SW 1271 (cell line): ENCODE results near the gene LILRB5.
"Not testable (repeated sequence)": the region's sequence is repeated elsewhere in the genome, so short reads cannot be mapped to it uniquely, and the experiment has no call there.

Experiments used
- DNase-seq, 2 experiments: peaks; one replicate each; lab custom pipeline; 2025; lab: John Stamatoyannopoulos, UW

LILRB5 gene

GRCh38 chr19:54275951-54276350, 18.9 kb upstream of the LILRB5 start:
- no peak for DNase-seq

- not testable (repeated sequence) for DNase-seq
Observed at GRCh38 chr19:54274516-54274915, 17.4 kb upstream of the LILRB5 start.

- no peak for DNase-seq
Observed at GRCh38 chr19:54273821-54274220, 16.7 kb upstream of the LILRB5 start.

- not testable (repeated sequence) for DNase-seq
Observed at GRCh38 chr19:54272181-54272580, 15.1 kb upstream of the LILRB5 start.

GRCh38 chr19:54271587-54271986, 14.5 kb upstream of the LILRB5 start:
- DNase-seq: not testable (repeated sequence)

GRCh38 chr19:54271106-54271505, 14.0 kb upstream of the LILRB5 start:
- no peak for DNase-seq

- DNase-seq: no peak
Observed at GRCh38 chr19:54268936-54269335, 11.9 kb upstream of the LILRB5 start.

- peak in 1 of 2 experiments; percentile 23 for DNase-seq
Observed at GRCh38 chr19:54266133-54266532, 9.1 kb upstream of the LILRB5 start.

- DNase-seq: no peak
Observed at GRCh38 chr19:54262470-54262869, 5.4 kb upstream of the LILRB5 start.

- DNase-seq: no peak
Observed at GRCh38 chr19:54262066-54262465, 5.0 kb upstream of the LILRB5 start.

- DNase-seq: no peak
Observed at GRCh38 chr19:54256250-54257115, 590 bp downstream of the LILRB5 start.

GRCh38 chr19:54255105-54255775, 1.8 kb downstream of the LILRB5 start:
- no peak for DNase-seq

GRCh38 chr19:54254195-54254906, 2.7 kb downstream of the LILRB5 start:
- no peak for DNase-seq

GRCh38 chr19:54253331-54254194, 3.5 kb downstream of the LILRB5 start:
- DNase-seq: no peak

- DNase-seq: no peak
Observed at GRCh38 chr19:54252845-54253244, 4.2 kb downstream of the LILRB5 start.

- DNase-seq: no peak
Observed at GRCh38 chr19:54252243-54252642, 4.8 kb downstream of the LILRB5 start.

- DNase-seq: no peak
Observed at GRCh38 chr19:54248016-54248601, 9.0 kb downstream of the LILRB5 start.

- no peak for DNase-seq
Observed at GRCh38 chr19:54247106-54247930, 9.8 kb downstream of the LILRB5 start.

GRCh38 chr19:54245936-54246335, 11.1 kb downstream of the LILRB5 start:
- DNase-seq: no peak

- DNase-seq: not testable (repeated sequence)
Observed at GRCh38 chr19:54243809-54244208, 13.3 kb downstream of the LILRB5 start.
